MCF 10A (cell line): Measurements from ENCODE around the gene TECPR2. TPM values are rescaled to one million over a fixed set of nuclear protein-coding genes. Genes with fewer than 3 reads are reported as not detected.

Source experiments
- BruUV-seq: library from RNA; stranded (reverse); fragments of 400-500 nt; replicated peaks from 2 replicates; lab custom pipeline; 2021; lab: Mats Ljungman, UMichigan
- CTCF ChIA-PET: fragments of 300-600 bp; sonication (Branson Sonifier 250); formaldehyde crosslinking; extraction: SDS; loops from one replicate; lab custom pipeline; 2021; ENCODE audit warnings: antibody characterized with exemption, inconsistent platforms; lab: Yijun Ruan, JAX
- POLR2A ChIA-PET: fragments of 300-600, 350-650 bp; sonication (Branson Sonifier 250); formaldehyde crosslinking; extraction: SDS; loops from one replicate; lab custom pipeline; 2020; ENCODE audit warnings: antibody characterized with exemption, inconsistent platforms; lab: Yijun Ruan, JAX
- DNase-seq: peaks from one replicate; pipeline ENCODE4 v3.0.0-alpha.2; 2018; ENCODE audit not compliant: unreplicated experiment
- H3K27ac Mint-ChIP-seq: one replicate; pipeline ENCODE4 v1.8.0; 2022; ENCODE audit warnings: mild to moderate bottlenecking, low read depth, mixed read lengths; ENCODE audit not compliant: unreplicated experiment
- H3K27me3 Mint-ChIP-seq: one replicate; pipeline ENCODE4 v1.8.0; 2022; ENCODE audit warnings: mixed read lengths; ENCODE audit not compliant: insufficient read depth, unreplicated experiment
- H3K36me3 Mint-ChIP-seq: one replicate; pipeline ENCODE4 v1.8.0; 2022; ENCODE audit warnings: mild to moderate bottlenecking, moderate library complexity, mixed read lengths; ENCODE audit not compliant: insufficient read depth, unreplicated experiment
- H3K4me1 Mint-ChIP-seq: one replicate; pipeline ENCODE4 v1.8.0; 2022; ENCODE audit warnings: mixed read lengths; ENCODE audit not compliant: insufficient read depth, unreplicated experiment
- H3K4me3 Mint-ChIP-seq: one replicate; pipeline ENCODE4 v1.8.0; 2022; ENCODE audit warnings: mild to moderate bottlenecking, moderate library complexity, mixed read lengths; ENCODE audit not compliant: unreplicated experiment
- H3K9me3 Mint-ChIP-seq: one replicate; pipeline ENCODE4 v1.8.0; 2022; ENCODE audit warnings: mixed read lengths; ENCODE audit not compliant: unreplicated experiment
- intact Hi-C: fragments of 100-400 bp; cut with micrococcal nuclease; formaldehyde crosslinking; loops from 2 replicates; pipeline ENCODE4 v1.14.1; 2022
- total RNA-seq: library from RNA; stranded (reverse); gene quantifications from 2 replicates; pipeline ENCODE4 v1.2.3, GENCODE V29; 2022
- TF ChIP-seq, protein P1 (sequence below): fragments of 200-600 bp; IDR thresholded peaks from one replicate; pipeline ENCODE4 v1.8.0; 2022; ENCODE audit warnings: antibody characterized with exemption, mild to moderate bottlenecking; ENCODE audit not compliant: unreplicated experiment

TECPR2 gene
- total RNA-seq, 1 experiment from 2014 or later, result 18.4 TPM

DNA sequence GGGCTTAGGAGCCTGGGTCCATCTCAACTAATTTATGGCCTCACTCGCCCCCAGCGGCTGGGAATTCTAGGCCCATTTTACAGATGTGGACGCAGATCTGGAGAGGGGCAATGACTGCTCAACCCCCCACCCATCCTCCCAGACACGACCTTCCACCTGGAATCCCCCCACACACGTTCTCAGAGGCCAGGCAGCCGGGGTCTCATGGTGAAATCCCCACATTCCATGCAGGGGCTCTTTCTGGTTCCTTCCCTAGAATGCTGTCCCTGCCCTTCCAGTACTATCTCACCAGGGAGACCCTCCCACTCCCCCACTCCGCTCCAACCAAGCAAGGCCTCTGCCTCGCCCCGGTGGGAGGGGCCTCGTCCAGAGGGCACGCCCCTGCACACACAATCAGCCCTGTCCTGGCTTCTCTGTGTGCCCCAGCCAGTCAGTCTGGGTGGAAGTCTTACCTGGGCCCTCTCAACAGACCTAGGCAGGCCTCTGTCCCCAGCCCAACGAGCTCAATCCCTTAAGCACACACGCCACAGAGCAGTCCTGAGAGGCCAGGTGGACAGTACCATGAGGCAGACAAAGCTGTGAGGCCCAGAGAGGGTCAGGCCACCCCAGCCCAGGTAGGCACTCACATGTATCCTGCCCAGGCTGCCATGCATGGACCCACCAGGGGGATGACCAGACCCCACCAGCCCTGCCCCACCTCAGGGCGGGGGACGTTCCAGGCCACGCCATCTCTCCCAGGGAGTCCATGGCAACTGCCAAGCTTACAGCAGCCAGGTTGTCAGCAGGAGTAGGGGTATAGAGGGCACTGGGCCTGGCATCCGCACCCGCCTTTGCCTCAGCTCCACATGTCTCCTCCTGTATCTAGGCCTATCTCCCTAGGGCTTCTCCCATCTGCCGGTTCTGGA, 148.1 kb downstream of the TECPR2 start:
- H3K27ac Mint-ChIP-seq, result no peak overlapping the region

DNA sequence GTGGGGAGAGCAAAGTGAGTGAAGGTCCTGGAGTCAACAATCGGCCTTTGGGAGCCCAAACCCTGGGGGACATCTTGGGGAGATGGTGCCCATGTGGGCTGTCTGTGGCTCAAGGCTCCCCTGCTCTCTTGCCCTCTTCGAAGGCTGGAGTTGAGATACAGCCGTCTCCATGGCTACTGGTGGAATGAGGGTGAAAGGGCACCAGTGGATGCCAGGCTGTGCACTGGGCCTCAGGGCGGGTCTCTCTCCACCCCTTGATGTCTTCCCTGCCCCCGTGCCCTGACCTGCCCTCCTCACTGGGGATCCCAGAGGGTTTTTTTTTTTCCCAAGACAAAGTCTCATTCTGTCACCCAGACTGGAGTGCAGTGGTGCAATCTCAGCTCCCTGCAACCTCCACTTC, 148.8 kb downstream of the TECPR2 start:
- no peaks in the 10 kb centered on the region for H3K9me3 Mint-ChIP-seq
- H3K36me3 Mint-ChIP-seq, result no peaks in the 10 kb centered on the region
- no peak for DNase-seq
- POLR2A ChIA-PET, result interaction anchor here (1.0 kb wide), 1 partner anchor 73 kb away, joined by 3 read pairs; no protein-coding TSS in a partner anchor
- BruUV-seq, result no TSS peak
- CTCF ChIA-PET, result interaction anchor here (1.0 to 2.1 kb wide), 3 partner anchors 73 to 77 kb away, joined by 4 to 15 read pairs (median 4); no protein-coding TSS in a partner anchor
- no peak overlapping the region for H3K4me3 Mint-ChIP-seq
- no peaks in the 10 kb centered on the region for H3K27me3 Mint-ChIP-seq
- peaks cover 5% of the 10 kb centered on the region for H3K4me1 Mint-ChIP-seq
- TF ChIP-seq, protein P1, sequence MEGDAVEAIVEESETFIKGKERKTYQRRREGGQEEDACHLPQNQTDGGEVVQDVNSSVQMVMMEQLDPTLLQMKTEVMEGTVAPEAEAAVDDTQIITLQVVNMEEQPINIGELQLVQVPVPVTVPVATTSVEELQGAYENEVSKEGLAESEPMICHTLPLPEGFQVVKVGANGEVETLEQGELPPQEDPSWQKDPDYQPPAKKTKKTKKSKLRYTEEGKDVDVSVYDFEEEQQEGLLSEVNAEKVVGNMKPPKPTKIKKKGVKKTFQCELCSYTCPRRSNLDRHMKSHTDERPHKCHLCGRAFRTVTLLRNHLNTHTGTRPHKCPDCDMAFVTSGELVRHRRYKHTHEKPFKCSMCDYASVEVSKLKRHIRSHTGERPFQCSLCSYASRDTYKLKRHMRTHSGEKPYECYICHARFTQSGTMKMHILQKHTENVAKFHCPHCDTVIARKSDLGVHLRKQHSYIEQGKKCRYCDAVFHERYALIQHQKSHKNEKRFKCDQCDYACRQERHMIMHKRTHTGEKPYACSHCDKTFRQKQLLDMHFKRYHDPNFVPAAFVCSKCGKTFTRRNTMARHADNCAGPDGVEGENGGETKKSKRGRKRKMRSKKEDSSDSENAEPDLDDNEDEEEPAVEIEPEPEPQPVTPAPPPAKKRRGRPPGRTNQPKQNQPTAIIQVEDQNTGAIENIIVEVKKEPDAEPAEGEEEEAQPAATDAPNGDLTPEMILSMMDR, result no peak
- no peak overlapping the region for H3K27ac Mint-ChIP-seq
- intact Hi-C loops, result no loop called here

More for the DNA sequence above, 148.1 kb downstream of the TECPR2 start:
- BruUV-seq, result no TSS peak
- Mint-ChIP-seq H3K9me3 (no peaks in the 10 kb centered on the region), H3K36me3 (peaks cover 3% of the 10 kb centered on the region), H3K27me3 (no peaks in the 10 kb centered on the region), H3K4me1 (no peaks in the 10 kb centered on the region), H3K4me3 (peak overlapping the region; percentile 71)
- intact Hi-C loops, result no loop called here
- CTCF ChIA-PET, result interaction anchor here (0.7 to 2.1 kb wide), 4 partner anchors 66 to 83 kb away, joined by 4 to 15 read pairs (median 4); no protein-coding TSS in a partner anchor
- TF ChIP-seq, protein P1, result no peak
- POLR2A ChIA-PET, result interaction anchor here (1.0 kb wide), 6 partner anchors 14 to 140 kb away, joined by 3 to 5 read pairs (median 3); no protein-coding TSS in a partner anchor
- DNase-seq, result no peak

DNA sequence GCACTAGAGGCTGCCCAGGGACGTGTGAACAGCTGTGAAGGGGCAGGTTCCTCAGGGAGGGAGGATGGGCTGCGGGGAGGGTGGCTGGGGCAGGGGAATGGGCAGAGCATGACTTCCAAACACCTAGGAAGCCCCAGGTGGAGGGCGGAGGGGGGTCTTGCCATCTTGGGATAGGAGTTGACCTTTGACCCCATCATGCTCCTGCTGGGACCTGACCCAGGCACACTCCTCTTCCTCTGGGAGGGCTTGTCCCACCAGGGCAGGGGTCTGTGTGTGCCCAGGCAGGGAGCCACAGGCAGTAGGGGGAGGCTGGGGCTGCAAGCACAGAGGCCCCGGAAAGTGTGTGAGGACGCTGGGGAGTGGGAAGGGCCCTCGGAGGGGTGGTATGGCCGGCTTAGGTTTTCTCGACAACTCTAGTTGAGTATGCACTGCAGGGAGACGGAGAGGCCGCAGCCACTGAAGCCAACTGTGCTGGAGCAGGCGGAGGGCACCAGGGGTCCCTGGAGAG, 150.1 kb downstream of the TECPR2 start:
- no peak overlapping the region for H3K4me3 Mint-ChIP-seq
- no peak for DNase-seq
- CTCF ChIA-PET, result no interaction called here
- intact Hi-C loops, result no loop called here
- POLR2A ChIA-PET, result no interaction called here
- H3K9me3 Mint-ChIP-seq, result no peaks in the 10 kb centered on the region
- BruUV-seq, result no TSS peak
- H3K4me1 Mint-ChIP-seq, result peaks cover 5% of the 10 kb centered on the region
- H3K27me3 Mint-ChIP-seq, result no peaks in the 10 kb centered on the region
- no peaks in the 10 kb centered on the region for H3K36me3 Mint-ChIP-seq
- TF ChIP-seq, protein P1, result no peak
- no peak overlapping the region for H3K27ac Mint-ChIP-seq
